Measurements from ENCODE around the gene HIVEP3.
"Not testable (repeated sequence)": the region's sequence is repeated elsewhere in the genome, so short reads cannot be mapped to it uniquely, and the experiment has no call there.

HIVEP3 gene

DNA sequence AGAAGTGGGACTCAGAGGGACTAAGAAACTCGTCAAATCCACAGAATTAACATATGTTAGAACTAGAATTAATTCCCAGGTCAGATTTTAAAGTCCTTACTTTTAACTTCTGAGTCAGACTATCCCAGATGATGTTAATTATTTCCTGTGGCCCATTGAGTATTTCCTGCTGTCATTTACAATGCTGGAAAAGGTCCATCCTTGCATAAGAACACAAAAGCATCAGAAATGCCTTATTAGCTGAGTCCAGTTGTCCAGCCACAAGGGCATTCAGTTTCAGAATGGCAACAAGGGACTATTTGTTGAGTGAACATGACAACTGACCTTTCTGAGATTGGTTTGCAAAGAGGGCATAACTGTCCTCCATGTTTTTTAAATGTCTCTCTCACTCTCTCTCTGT lies 16.5 kb upstream of the HIVEP3 start:
- no peak overlapping the region for H3K9ac ChIP-seq (ENCODE audit: insufficient read length)
- no peaks in the 10 kb centered on the region for H3K36me3 ChIP-seq (ENCODE audit: insufficient read depth, low read length)
- no peaks in the 10 kb centered on the region for H3K9me3 ChIP-seq (ENCODE audit: low read depth, low read length)
- no peak overlapping the region for H3K27ac ChIP-seq
- H3K4me3 ChIP-seq = no peak overlapping the region
- TF ChIP-seq EZH2 (IDR thresholded peaks at IDR 0.05) = no peak
- no peak for TF ChIP-seq POLR2AphosphoS5 (IDR thresholded peaks at IDR 0.05; ENCODE audit: borderline replicate concordance, low read depth, low read length)
- no peak for TF ChIP-seq FOXP2 (optimal IDR thresholded peaks at IDR 0.05; ENCODE audit: control extremely low read depth, extremely low read length, insufficient read depth)
- DNase-seq (ENCODE audit: low read depth, low spot score) = no peak

DNA sequence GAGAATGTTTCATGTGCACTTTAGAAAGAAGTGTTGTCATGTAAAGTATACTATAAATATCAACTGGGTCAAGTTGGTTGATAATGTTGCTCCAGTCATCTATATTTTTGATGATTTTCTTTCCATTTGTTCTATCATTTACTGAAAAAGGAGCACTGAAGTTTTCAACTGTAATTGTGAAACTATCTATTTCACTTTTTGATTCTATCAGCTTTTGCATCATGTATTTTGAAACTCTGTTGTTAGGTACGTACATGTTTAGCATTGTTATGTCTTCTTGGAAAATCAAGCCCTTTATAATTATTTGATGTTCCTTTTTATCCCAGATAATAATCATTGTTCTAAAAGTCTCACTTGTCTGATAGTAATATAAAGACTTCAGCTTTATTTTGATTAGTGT lies 14.4 kb upstream of the HIVEP3 start:
- Histone ChIP-seq H3K9ac (ENCODE audit: insufficient read length) (no peak overlapping the region), H3K36me3 (ENCODE audit: insufficient read depth, low read length) (no peaks in the 10 kb centered on the region), H3K27ac (no peak overlapping the region), H3K4me3 (no peak overlapping the region), H3K9me3 (ENCODE audit: low read depth, low read length) (no peaks in the 10 kb centered on the region)
- no peak for DNase-seq (ENCODE audit: low read depth, low spot score)
- TF ChIP-seq POLR2AphosphoS5 (IDR thresholded peaks at IDR 0.05; ENCODE audit: borderline replicate concordance, low read depth, low read length) = no peak
- TF ChIP-seq FOXP2 (optimal IDR thresholded peaks at IDR 0.05; ENCODE audit: control extremely low read depth, extremely low read length, insufficient read depth) = no peak
- TF ChIP-seq EZH2 (IDR thresholded peaks at IDR 0.05) = no peak

DNA sequence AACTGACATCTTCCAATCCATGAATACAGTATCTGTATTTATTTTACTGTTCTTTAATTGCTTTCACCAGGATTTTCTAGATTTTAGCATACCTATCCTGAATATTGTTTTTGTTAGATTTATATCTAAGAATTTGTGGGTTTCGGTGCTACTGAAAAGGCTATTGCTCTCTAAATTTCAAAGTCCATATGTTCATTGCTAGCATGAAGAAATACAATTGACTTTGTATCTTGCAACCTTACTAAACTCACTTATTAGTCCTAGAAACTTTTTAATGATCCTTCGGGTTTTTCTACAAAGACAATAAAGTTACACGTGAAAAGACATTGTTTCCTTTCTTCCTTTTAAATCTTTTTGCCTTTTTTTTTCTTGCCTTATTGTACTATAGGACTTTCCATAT lies 12.9 kb upstream of the HIVEP3 start:
- no peaks in the 10 kb centered on the region for H3K36me3 ChIP-seq (ENCODE audit: insufficient read depth, low read length)
- no peak for DNase-seq (ENCODE audit: low read depth, low spot score)
- TF ChIP-seq POLR2AphosphoS5 (IDR thresholded peaks at IDR 0.05; ENCODE audit: borderline replicate concordance, low read depth, low read length) = no peak
- no peak for TF ChIP-seq FOXP2 (optimal IDR thresholded peaks at IDR 0.05; ENCODE audit: control extremely low read depth, extremely low read length, insufficient read depth)
- no peak for TF ChIP-seq EZH2 (IDR thresholded peaks at IDR 0.05)
- H3K4me3 ChIP-seq = no peak overlapping the region
- H3K9ac ChIP-seq (ENCODE audit: insufficient read length) = no peak overlapping the region
- no peaks in the 10 kb centered on the region for H3K9me3 ChIP-seq (ENCODE audit: low read depth, low read length)
- no peak overlapping the region for H3K27ac ChIP-seq

DNA sequence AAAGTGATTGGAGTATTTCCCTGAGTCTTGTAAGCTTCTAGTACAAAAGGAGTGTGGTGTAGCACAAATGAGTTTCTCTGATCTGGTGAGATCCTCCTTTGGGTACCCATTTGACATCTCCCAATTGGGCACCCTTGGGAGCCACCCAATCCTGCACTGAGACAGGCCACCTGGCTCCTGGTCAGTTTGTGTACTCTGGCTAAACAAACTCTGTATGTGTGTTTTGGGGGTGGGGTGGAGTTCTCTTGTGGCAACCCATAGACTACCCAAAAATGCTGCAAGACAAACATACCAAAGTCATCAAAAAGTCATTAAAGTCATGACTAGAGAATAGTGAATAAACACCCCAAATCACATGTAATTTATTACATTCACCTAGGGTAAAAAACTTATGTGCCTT lies 8.4 kb upstream of the HIVEP3 start:
- no peak for DNase-seq (ENCODE audit: low read depth, low spot score)
- Histone ChIP-seq H3K9ac (ENCODE audit: insufficient read length) (no peak overlapping the region), H3K36me3 (ENCODE audit: insufficient read depth, low read length) (no peaks in the 10 kb centered on the region), H3K27ac (no peak overlapping the region), H3K9me3 (ENCODE audit: low read depth, low read length) (no peaks in the 10 kb centered on the region), H3K4me3 (no peak overlapping the region)
- TF ChIP-seq EZH2 (IDR thresholded peaks at IDR 0.05) (no peak), POLR2AphosphoS5 (IDR thresholded peaks at IDR 0.05; ENCODE audit: borderline replicate concordance, low read depth, low read length) (no peak), FOXP2 (optimal IDR thresholded peaks at IDR 0.05; ENCODE audit: control extremely low read depth, extremely low read length, insufficient read depth) (no peak)

- H3K36me3 ChIP-seq (ENCODE audit: insufficient read depth, low read length) = no peaks in the 10 kb centered on the region
- H3K9ac ChIP-seq (ENCODE audit: insufficient read length) = no peak overlapping the region
- no peaks in the 10 kb centered on the region for H3K9me3 ChIP-seq (ENCODE audit: low read depth, low read length)
- no peak for DNase-seq (ENCODE audit: low read depth, low spot score)
- TF ChIP-seq POLR2AphosphoS5 (IDR thresholded peaks at IDR 0.05; ENCODE audit: borderline replicate concordance, low read depth, low read length) = no peak
- no peak for TF ChIP-seq EZH2 (IDR thresholded peaks at IDR 0.05)
- TF ChIP-seq FOXP2 (optimal IDR thresholded peaks at IDR 0.05; ENCODE audit: control extremely low read depth, extremely low read length, insufficient read depth) = no peak
- H3K27ac ChIP-seq = no peak overlapping the region
- no peak overlapping the region for H3K4me3 ChIP-seq
These were observed 7.0 kb upstream of the HIVEP3 start for GRCh38 chr1:41925712-41926111.

GRCh38 chr1:41924911-41925310 lies 6.2 kb upstream of the HIVEP3 start:
- TF ChIP-seq FOXP2 (optimal IDR thresholded peaks at IDR 0.05; ENCODE audit: control extremely low read depth, extremely low read length, insufficient read depth) (no peak), EZH2 (IDR thresholded peaks at IDR 0.05) (no peak), POLR2AphosphoS5 (IDR thresholded peaks at IDR 0.05; ENCODE audit: borderline replicate concordance, low read depth, low read length) (no peak)

GRCh38 chr1:41921271-41921670 lies 2.5 kb upstream of the HIVEP3 start:
- not testable (repeated sequence) for H3K9me3 ChIP-seq (ENCODE audit: low read depth, low read length); H3K9ac ChIP-seq (ENCODE audit: insufficient read length); H3K36me3 ChIP-seq (ENCODE audit: insufficient read depth, low read length); H3K4me3 ChIP-seq; DNase-seq (ENCODE audit: low read depth, low spot score); H3K27ac ChIP-seq

More at GRCh38 chr1:41924911-41925310, 6.2 kb upstream of the HIVEP3 start:
- no peak overlapping the region for H3K4me3 ChIP-seq
- H3K9me3 ChIP-seq (ENCODE audit: low read depth, low read length) = no peaks in the 10 kb centered on the region
- no peak for DNase-seq (ENCODE audit: low read depth, low spot score)
- H3K9ac ChIP-seq (ENCODE audit: insufficient read length) = no peak overlapping the region
- no peaks in the 10 kb centered on the region for H3K36me3 ChIP-seq (ENCODE audit: insufficient read depth, low read length)
- H3K27ac ChIP-seq = no peak overlapping the region

DNA sequence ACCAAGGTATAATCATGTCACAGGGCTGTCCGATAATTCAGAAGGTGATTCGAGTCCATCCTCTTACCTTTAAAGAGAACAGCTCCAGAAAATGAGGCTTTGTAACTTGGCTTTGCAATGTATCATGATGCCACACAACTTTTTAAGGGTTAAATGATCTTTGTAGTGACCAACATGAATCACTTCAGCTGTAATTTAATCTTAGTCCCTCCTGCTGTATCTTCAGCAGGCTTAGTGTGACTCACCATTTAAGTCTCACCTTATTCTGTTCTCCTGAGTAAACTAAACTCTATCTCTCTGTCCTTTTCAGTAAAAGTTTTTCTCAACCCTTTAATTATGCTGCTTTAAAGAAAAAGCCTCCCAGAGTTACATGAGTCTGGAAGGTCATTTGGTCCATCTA lies 1.9 kb upstream of the HIVEP3 start:
- Histone ChIP-seq H3K4me3 (no peak overlapping the region), H3K27ac (no peak overlapping the region), H3K9ac (ENCODE audit: insufficient read length) (no peak overlapping the region), H3K9me3 (ENCODE audit: low read depth, low read length) (no peaks in the 10 kb centered on the region), H3K36me3 (ENCODE audit: insufficient read depth, low read length) (no peaks in the 10 kb centered on the region)
- no peak for TF ChIP-seq POLR2AphosphoS5 (IDR thresholded peaks at IDR 0.05; ENCODE audit: borderline replicate concordance, low read depth, low read length)
- no peak for TF ChIP-seq EZH2 (IDR thresholded peaks at IDR 0.05)
- no peak for TF ChIP-seq FOXP2 (optimal IDR thresholded peaks at IDR 0.05; ENCODE audit: control extremely low read depth, extremely low read length, insufficient read depth)
- no peak for DNase-seq (ENCODE audit: low read depth, low spot score)

GRCh38 chr1:41919764-41920397 lies 1.2 kb upstream of the HIVEP3 start:
- H3K9ac ChIP-seq (ENCODE audit: insufficient read length) = no peak overlapping the region
- no peak for DNase-seq (ENCODE audit: low read depth, low spot score)
- H3K36me3 ChIP-seq (ENCODE audit: insufficient read depth, low read length) = no peaks in the 10 kb centered on the region
- H3K9me3 ChIP-seq (ENCODE audit: low read depth, low read length) = no peaks in the 10 kb centered on the region
- peak overlapping the region; percentile 45 for H3K4me3 ChIP-seq
- TF ChIP-seq EZH2 (IDR thresholded peaks at IDR 0.05) (no peak), FOXP2 (optimal IDR thresholded peaks at IDR 0.05; ENCODE audit: control extremely low read depth, extremely low read length, insufficient read depth) (no peak), POLR2AphosphoS5 (IDR thresholded peaks at IDR 0.05; ENCODE audit: borderline replicate concordance, low read depth, low read length) (no peak)
- no peak overlapping the region for H3K27ac ChIP-seq
